Mesothelial cell of epicardium (in vitro differentiated cells): ENCODE results near the gene HADHA. TPM values are rescaled to one million over a fixed set of nuclear protein-coding genes. Genes with fewer than 3 reads are reported as not detected.
"Not testable (repeated sequence)": the region's sequence is repeated elsewhere in the genome, so short reads cannot be mapped to it uniquely, and the experiment has no call there.

Experiments used
- DNase-seq, 2 experiments: peaks; one replicate each; pipeline ENCODE4 v3.0.0; 2021; ENCODE audit warnings: low spot score in 2 of 2; ENCODE audit not compliant: unreplicated experiment in 2 of 2
- H3K27ac Mint-ChIP-seq: 2 replicates; pipeline ENCODE4 v1.8.0; 2021; ENCODE audit warnings: mixed read lengths
- H3K27me3 Mint-ChIP-seq: 2 replicates; pipeline ENCODE4 v1.8.0; 2021; ENCODE audit warnings: low read depth, mixed read lengths
- H3K36me3 Mint-ChIP-seq: 2 replicates; pipeline ENCODE4 v1.8.0; 2021; ENCODE audit warnings: mixed read lengths
- H3K4me1 Mint-ChIP-seq: 2 replicates; pipeline ENCODE4 v1.8.0; 2021; ENCODE audit warnings: mixed read lengths
- H3K4me3 Mint-ChIP-seq: 2 replicates; pipeline ENCODE4 v1.8.0; 2021; ENCODE audit warnings: mild to moderate bottlenecking, moderate library complexity, mixed read lengths
- H3K9me3 Mint-ChIP-seq: 2 replicates; pipeline ENCODE4 v1.8.0; 2021; ENCODE audit warnings: mixed read lengths
- CTCF ChIP-seq: fragments of 200-600 bp; sonication (generic); IDR thresholded peaks from one replicate; pipeline ENCODE4 v1.5.0; 2021; ENCODE audit warnings: antibody characterized with exemption; ENCODE audit not compliant: unreplicated experiment
- total RNA-seq: library from RNA; stranded (reverse); gene quantifications from 3 replicates; pipeline ENCODE4 v1.2.1, GENCODE V29; 2021

HADHA gene
- total RNA-seq, 1 donor from 2014 or later, result 100 TPM

DNA sequence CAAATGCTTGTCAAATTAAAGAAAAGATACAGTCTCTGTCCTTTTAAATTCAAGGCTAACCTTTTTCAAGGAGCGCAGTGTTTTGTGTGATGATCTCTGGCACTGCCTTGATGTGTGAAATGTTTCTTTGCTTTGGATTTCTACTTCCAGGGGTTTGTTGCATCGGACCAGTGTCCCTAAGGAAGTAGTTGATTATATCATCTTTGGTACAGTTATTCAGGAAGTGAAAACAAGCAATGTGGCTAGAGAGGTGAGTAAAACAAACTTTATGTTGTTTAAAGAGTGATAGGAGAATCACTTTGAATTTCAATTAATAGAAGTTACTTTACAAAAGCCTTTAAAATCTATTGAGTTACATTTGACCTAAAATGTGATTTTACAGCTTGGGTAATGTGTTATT lies 29.1 kb upstream of the HADHA start:
- no peak overlapping the region for H3K27ac Mint-ChIP-seq
- H3K4me1 Mint-ChIP-seq, result peaks cover 2% of the 10 kb centered on the region
- no peak for DNase-seq
- no peak overlapping the region for H3K4me3 Mint-ChIP-seq
- TF ChIP-seq CTCF, result no peak
- H3K36me3 Mint-ChIP-seq, result peaks cover 15% of the 10 kb centered on the region
- no peaks in the 10 kb centered on the region for H3K27me3 Mint-ChIP-seq
- H3K9me3 Mint-ChIP-seq, result no peaks in the 10 kb centered on the region

GRCh38 chr2:26270373-26270772 lies 25.9 kb upstream of the HADHA start:
- Mint-ChIP-seq H3K4me1 (peaks cover 2% of the 10 kb centered on the region), H3K27me3 (no peaks in the 10 kb centered on the region), H3K36me3 (peaks cover 16% of the 10 kb centered on the region), H3K9me3 (no peaks in the 10 kb centered on the region), H3K27ac (no peak overlapping the region), H3K4me3 (no peak overlapping the region)
- no peak for DNase-seq
- TF ChIP-seq CTCF, result no peak

DNA sequence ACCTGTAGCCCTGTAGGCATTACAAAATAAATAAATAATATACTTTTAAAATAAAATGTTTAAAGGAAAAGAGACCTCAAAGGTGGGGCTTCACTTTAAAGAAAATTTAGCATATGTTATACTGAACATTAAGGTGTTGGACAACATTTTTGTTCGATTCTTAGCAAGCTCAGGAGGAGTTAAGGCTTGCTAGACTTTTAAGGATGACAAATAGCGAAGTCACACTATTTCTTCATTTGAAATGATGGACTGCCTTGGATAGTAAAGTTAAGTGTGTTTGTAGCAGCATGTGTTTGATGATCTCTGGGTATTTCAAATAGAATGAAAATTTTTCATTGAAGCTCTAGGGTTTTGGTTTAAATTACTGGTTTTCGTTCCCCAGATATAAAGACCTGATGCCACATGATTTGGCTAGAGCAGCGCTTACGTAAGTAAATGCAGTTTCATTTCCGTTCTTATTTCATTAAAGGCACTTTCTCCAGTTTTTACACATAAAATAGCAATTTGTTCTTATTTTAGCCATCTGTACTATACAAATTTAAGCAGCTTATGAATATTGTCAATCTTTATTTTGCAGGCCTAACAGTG lies 25.2 kb upstream of the HADHA start:
- no peak overlapping the region for H3K4me3 Mint-ChIP-seq
- H3K9me3 Mint-ChIP-seq, result no peaks in the 10 kb centered on the region
- H3K27ac Mint-ChIP-seq, result no peak overlapping the region
- no peak for DNase-seq
- H3K4me1 Mint-ChIP-seq, result peaks cover 2% of the 10 kb centered on the region
- H3K36me3 Mint-ChIP-seq, result peaks cover 19% of the 10 kb centered on the region
- no peaks in the 10 kb centered on the region for H3K27me3 Mint-ChIP-seq
- TF ChIP-seq CTCF, result no peak

DNA sequence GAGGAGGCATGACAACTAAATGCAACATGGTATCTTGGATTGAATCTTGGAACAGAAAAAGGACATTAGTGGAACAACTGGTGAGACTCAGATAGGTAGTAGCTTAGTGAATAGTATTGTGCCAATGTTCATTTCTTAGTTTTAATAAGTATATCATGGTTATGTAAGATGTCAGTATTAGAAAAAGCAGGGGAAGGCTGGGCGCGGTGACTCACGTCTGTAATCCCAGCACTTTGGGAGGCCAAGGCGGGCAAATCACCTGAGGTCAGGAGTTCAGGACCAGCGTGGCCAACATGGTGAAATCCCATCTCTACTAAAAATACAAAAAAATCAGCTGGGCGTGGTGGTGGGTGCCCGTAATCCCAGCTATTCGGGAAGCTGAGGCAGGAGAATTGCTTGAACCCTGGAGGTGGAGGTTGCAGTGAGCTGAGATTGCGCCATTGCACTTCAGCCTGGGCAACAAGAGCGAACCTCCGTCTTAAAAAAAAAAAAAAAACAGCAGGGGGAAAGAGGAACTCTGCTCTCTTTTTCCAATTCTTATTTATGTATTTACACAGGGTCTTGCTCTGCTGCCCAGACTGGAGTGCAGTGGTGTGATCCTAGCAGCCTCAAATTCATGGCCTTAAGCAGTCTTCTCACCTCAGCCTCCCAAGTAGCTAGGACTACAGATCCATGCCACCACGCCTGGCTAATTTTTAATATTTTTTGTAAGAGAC lies 24.4 kb upstream of the HADHA start:
- not testable (repeated sequence) for H3K4me3 Mint-ChIP-seq, H3K4me1 Mint-ChIP-seq, DNase-seq, H3K9me3 Mint-ChIP-seq, H3K27me3 Mint-ChIP-seq, H3K27ac Mint-ChIP-seq
- peaks cover 21% of the 10 kb centered on the region for H3K36me3 Mint-ChIP-seq

- Mint-ChIP-seq H3K36me3 (peaks cover 27% of the 10 kb centered on the region), H3K4me3 (no peak overlapping the region), H3K4me1 (no peaks in the 10 kb centered on the region), H3K27me3 (no peaks in the 10 kb centered on the region), H3K27ac (no peak overlapping the region), H3K9me3 (peaks cover 6% of the 10 kb centered on the region)
- DNase-seq, result no peak
- TF ChIP-seq CTCF, result no peak
Observed at GRCh38 chr2:26268213-26268612, 23.8 kb upstream of the HADHA start.

GRCh38 chr2:26258836-26259235 lies 14.4 kb upstream of the HADHA start:
- H3K36me3 Mint-ChIP-seq, result peaks cover 36% of the 10 kb centered on the region
- not testable (repeated sequence) for H3K4me3 Mint-ChIP-seq, DNase-seq, H3K9me3 Mint-ChIP-seq, H3K27ac Mint-ChIP-seq, H3K27me3 Mint-ChIP-seq, H3K4me1 Mint-ChIP-seq
